HG02973 (cell line): ENCODE data around the gene POU2AF2.
"Not testable (repeated sequence)": the region's sequence is repeated elsewhere in the genome, so short reads cannot be mapped to it uniquely, and the experiment has no call there.

Experiments
- ATAC-seq: cut with Tn5 transposase; IDR thresholded peaks from one replicate; pipeline ENCODE4 v1.9.1; 2021; ENCODE audit warnings: moderate library complexity; ENCODE audit not compliant: unreplicated experiment

Gene POU2AF2

GRCh38 chr11:111245425-111245824, at the start of gene POU2AF2:
POU2AF2 (plus strand) TSS chr11:111245725; CDS start chr11:111245854, 129 bp downstream.
- ATAC-seq, result no peak

- no peak for ATAC-seq
These were observed 45.5 kb upstream of the POU2AF2 start for GRCh38 chr11:111200010-111200534.

GRCh38 chr11:111204211-111204610, 41.3 kb upstream of the POU2AF2 start:
- ATAC-seq, result no peak

- no peak for ATAC-seq
These were observed 39.7 kb upstream of the POU2AF2 start for GRCh38 chr11:111205632-111206385.

GRCh38 chr11:111206472-111206871, 39.1 kb upstream of the POU2AF2 start:
- no peak for ATAC-seq

- no peak for ATAC-seq
These were observed 38.3 kb upstream of the POU2AF2 start for GRCh38 chr11:111207213-111207612.

GRCh38 chr11:111209543-111210355, 35.8 kb upstream of the POU2AF2 start:
- no peak for ATAC-seq

GRCh38 chr11:111213256-111213655, 32.3 kb upstream of the POU2AF2 start:
- ATAC-seq, result no peak

GRCh38 chr11:111220721-111221120, 24.8 kb upstream of the POU2AF2 start:
- no peak for ATAC-seq

- no peak for ATAC-seq
These were observed 24.3 kb upstream of the POU2AF2 start for GRCh38 chr11:111221208-111221607.

GRCh38 chr11:111221936-111222335, 23.6 kb upstream of the POU2AF2 start:
- not testable (repeated sequence) for ATAC-seq

GRCh38 chr11:111222821-111223455, 22.6 kb upstream of the POU2AF2 start:
- not testable (repeated sequence) for ATAC-seq

- ATAC-seq, result no peak
These were observed 19.6 kb upstream of the POU2AF2 start for GRCh38 chr11:111225881-111226280.

GRCh38 chr11:111229604-111230003, 15.9 kb upstream of the POU2AF2 start:
- no peak for ATAC-seq

- ATAC-seq, result no peak
These were observed 15.4 kb upstream of the POU2AF2 start for GRCh38 chr11:111230122-111230465.

- no peak for ATAC-seq
These were observed 13.7 kb upstream of the POU2AF2 start for GRCh38 chr11:111231836-111232235.

GRCh38 chr11:111236383-111236782, 9.1 kb upstream of the POU2AF2 start:
- ATAC-seq, result no peak

- no peak for ATAC-seq
These were observed 7.6 kb upstream of the POU2AF2 start for GRCh38 chr11:111237926-111238325.

GRCh38 chr11:111246956-111247355, 1.4 kb downstream of the POU2AF2 start:
- ATAC-seq, result no peak

GRCh38 chr11:111250936-111251335, 5.4 kb downstream of the POU2AF2 start:
- ATAC-seq, result no peak

GRCh38 chr11:111253131-111253530, 7.6 kb downstream of the POU2AF2 start:
- no peak for ATAC-seq
